GM18868 (cell line): ENCODE data around the gene FBXL12.
A peak's percentile ranks its signal among the peaks of the same experiment; 100 is the strongest.
"Not testable (repeated sequence)": the region's sequence is repeated elsewhere in the genome, so short reads cannot be mapped to it uniquely, and the experiment has no call there.

Experiments used
- ATAC-seq: cut with Tn5 transposase; IDR thresholded peaks from one replicate; pipeline ENCODE4 v1.9.1; 2021; ENCODE audit warnings: mild to moderate bottlenecking, moderate library complexity; ENCODE audit not compliant: unreplicated experiment

Gene FBXL12

DNA sequence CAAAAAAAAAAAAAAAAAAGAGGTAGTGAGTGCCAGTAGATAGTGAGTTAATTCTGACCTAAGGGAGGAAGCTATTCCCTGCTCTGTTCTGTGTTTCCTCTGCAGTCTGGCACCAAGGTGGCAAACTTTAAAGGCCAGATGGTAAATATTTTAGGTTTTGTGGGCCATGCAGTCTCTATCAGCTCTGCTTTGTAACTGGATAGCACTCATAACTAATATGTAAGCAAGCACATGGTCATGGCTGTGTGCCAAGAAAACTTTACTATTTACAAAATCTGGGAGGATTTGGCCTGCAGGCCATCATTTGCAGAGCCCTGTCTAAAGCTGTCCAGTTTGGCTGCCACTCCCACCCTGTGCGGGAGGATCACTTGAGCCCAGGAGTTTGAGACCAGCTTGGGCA, 20.5 kb upstream of the FBXL12 start:
- ATAC-seq, result no peak

DNA sequence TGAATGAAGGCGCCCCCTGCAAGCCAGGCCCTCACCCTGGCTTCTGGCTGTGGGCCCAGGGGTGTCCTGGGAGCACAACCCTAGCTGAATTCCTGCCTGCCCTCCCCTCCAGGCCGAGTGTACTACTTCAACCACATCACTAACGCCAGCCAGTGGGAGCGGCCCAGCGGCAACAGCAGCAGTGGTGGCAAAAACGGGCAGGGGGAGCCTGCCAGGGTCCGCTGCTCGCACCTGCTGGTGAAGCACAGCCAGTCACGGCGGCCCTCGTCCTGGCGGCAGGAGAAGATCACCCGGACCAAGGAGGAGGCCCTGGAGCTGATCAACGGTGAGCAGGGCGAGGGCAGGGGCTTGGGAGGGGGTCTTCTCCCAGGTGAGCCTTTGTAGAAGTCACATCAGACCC, 19.4 kb upstream of the FBXL12 start:
- no peak for ATAC-seq

DNA sequence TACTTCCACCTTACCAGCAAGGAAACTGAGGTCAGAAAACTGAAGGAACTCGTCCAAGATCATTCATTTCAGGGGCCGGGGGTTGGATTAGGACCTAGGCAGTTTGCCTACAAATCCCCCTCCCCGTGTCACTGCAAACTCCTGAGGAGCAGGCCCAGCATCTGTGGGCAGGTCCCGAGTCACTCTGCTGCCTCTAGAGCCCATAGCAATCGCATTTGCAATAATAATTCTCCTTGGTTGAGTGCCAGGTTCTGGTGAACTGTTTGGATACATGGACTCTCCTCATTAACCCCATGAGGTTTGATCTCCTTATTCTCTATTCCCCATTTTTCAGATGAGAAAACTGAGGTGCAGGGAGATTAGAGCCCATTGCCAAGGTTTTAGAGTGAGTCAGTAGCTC, 17.1 kb upstream of the FBXL12 start:
- no peak for ATAC-seq

- ATAC-seq, result peak; percentile 3
These were observed 16.6 kb upstream of the FBXL12 start for GRCh38 chr19:9835507-9835949.

- ATAC-seq, result peak; percentile 95
These were observed 16.0 kb upstream of the FBXL12 start, which contains the start of gene PIN1 for GRCh38 chr19:9834726-9835506. TSS of gene PIN1 (plus strand) at chr19:9835318. CDS start at chr19:9835345, 27 bp downstream.

DNA sequence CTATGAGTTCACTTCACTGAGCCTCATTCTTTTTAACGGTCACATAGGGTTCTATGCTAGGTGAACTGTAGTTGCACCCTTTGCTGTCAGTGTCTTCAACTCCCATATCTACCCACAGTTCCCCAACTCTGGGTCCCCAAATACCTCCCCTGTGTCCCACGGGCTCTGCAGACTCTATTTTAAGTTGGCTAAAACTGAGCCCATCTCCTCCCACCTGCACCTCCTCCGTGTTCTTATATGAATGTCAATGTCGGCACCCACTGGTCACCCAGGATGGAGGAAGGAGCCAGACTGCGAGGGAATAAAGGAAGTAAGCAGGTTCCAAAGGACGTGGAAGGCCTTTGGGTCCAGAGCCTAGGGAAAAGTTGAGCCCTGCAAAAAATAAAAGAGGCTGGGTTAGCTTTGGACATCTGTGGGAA, 15.4 kb upstream of the FBXL12 start:
- no peak for ATAC-seq

- no peak for ATAC-seq
These were observed 9.7 kb upstream of the FBXL12 start for GRCh38 chr19:9828551-9829063.

DNA sequence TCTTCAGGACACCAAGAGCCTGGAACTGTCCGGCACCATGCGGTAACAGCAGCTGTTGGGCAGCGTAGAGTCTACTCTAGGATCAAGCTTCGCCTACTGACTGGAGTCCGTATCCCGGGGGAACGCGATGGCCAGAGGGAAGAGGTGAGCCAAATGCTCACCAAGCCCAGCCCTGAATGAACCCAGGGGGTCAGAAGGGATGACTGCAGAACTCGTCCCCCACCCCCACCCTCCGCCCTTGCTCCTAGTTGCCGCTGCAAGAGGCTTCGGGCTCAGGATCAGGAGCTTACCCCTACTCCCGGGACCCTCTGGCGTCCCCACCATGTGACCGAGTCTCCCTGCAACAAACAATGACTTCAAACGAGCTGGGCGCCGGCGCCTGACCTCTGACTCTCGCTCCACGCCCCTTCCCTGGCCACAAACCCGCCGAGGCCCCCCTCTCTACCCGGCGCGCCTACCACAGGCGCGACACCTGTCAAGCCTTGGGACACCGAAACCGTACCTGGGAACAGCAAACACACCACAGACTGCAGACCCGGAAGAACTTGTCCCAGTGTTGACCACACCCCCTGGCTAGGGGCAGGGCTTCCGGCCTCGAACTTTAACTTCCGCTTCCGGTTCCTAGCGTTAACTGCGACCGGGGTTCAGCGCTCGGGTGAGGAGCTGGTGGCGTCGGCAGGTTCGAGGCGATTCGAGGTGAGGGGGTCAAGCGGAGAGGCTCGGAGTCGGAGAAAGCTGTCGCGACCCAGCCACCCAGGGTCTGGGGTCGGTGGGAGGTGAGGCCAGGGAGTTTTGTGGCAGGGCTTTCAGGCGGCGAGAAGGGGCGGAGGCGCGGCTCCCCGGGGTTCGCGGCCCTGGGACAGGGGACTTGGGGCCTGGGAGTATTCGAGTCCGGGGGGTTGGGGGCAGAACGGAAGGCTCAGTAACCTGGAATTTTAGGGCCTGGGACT, 8.7 kb upstream of the FBXL12 start, which contains the start of gene UBL5:
Gene UBL5, plus strand, starts transcription at position 630 of the 950 bp plus-strand sequence. CDS start 420 bp downstream, outside the sequence.
- peak; percentile 92 for ATAC-seq

DNA sequence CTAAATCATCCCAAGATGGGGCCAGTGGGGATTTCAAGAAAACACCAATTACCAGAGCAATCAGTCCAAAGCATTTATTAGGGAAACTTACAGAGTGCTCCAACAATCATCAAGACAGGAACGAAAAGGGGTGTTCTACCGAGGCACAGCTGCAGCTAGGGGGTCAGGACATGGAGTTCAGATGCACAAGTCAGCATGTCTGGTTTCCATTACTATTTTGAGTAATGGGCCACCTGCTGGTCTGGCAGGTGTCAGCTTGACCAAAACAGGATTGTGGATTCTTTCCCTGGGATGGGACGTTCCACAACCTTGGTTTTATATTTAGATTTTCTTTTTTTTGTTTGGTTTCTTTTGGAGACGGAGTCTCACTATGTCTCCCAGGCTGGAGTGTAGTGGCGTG, 4.9 kb upstream of the FBXL12 start:
- no peak for ATAC-seq

- not testable (repeated sequence) for ATAC-seq
These were observed 1.2 kb upstream of the FBXL12 start for GRCh38 chr19:9820034-9820433.

DNA sequence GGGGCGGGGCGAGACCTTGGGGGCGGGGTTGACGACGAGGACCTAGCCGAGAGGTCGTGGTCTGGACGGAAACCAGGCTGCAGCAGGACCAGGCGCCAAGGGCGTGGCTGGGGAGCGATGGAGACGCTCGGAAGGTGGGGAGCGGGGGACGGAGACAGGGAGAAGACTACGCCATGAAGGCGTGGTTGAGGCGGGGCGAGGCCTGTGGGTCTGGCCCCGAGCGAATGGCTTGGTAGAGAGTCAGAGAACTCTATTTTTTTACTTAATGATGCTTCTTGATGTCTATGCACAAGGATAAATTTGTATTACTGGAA, 674 bp upstream of the FBXL12 start:
- ATAC-seq, result no peak

GRCh38 chr19:9818175-9818733, 625 bp downstream of the FBXL12 start:
- ATAC-seq, result no peak

DNA sequence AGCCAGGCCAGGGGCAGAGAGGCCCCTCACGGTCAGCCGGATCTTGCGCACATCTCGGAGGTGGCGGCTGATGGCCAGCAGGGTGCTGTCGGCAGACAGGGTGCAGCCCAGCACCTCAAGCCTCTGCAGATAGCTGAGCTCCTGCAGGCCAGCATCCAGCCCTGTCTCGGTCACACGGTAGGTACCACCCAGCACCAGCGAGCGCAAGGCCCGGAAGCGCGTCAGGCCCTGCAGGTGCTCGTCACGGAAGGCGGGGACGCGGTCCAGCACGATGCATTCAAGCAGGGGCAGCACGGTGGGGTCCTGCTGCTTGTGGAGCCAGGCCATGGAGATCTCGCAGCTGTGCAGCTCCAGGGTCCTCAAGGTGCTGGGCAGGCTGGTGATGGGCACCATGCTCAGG, 7.7 kb downstream of the FBXL12 start:
- no peak for ATAC-seq

GRCh38 chr19:9808855-9809824, 9.7 kb downstream of the FBXL12 start:
- no peak for ATAC-seq

DNA sequence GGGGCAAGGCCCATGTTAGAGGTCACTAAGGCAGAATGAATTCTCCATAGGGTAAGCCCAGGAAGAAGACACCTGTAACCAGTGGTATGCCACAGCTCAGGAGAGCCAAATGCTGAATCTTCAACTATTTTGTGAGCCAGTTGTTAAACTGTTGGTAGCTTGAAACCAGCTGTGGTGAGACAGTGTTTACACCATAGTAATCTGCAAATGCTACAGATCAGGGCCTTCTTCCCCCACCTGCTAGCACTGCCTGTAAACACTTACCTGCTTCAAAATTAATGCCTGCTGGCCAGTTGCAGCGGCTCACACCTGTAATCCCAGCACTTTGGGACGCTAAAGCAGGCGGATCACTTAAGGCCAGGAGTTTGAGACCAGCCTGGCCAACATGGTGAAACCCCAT, 12.1 kb downstream of the FBXL12 start:
- ATAC-seq, result no peak

- no peak for ATAC-seq
These were observed 16.9 kb downstream of the FBXL12 start for GRCh38 chr19:9801976-9802375.

- ATAC-seq, result no peak
These were observed 19.7 kb downstream of the FBXL12 start for GRCh38 chr19:9799162-9799561.

GRCh38 chr19:9797871-9798270, 21.0 kb downstream of the FBXL12 start:
- no peak for ATAC-seq

DNA sequence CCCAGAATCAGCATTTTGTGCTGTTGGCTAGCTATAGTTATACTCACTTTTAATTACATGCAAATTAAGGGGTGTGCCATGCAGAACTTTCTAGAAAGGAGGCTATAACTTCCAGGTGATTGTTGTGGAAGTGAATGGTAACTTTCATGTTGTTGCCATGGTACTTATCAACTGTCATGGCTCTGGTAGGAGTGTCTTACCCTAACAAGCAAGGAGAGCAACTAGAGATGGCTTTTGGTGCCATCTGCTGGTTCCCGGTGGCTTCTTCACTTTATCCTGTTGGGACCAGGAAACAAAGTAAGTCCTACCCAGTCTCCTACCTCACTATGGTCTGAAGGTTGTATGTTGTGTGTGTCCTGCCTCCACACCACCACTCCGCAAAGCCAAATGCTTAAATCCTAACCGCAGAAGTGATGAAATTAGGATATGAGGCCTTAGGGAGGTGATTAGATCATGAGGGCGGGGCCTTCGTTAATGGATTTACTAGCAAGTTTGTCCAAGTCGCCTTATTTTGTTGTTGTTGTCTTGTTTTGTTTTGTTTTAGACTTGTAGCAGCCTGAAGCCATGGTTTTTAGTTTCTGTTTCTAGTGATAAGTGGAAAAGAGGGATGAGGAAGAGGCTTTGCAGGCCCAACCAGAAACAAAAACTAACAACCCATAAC, 22.6 kb downstream of the FBXL12 start:
- ATAC-seq, result peak; percentile 47
